ENCODE results near the gene CPXM1.
"Not testable (repeated sequence)": the region's sequence is repeated elsewhere in the genome, so short reads cannot be mapped to it uniquely, and the experiment has no call there.

CPXM1 gene

DNA sequence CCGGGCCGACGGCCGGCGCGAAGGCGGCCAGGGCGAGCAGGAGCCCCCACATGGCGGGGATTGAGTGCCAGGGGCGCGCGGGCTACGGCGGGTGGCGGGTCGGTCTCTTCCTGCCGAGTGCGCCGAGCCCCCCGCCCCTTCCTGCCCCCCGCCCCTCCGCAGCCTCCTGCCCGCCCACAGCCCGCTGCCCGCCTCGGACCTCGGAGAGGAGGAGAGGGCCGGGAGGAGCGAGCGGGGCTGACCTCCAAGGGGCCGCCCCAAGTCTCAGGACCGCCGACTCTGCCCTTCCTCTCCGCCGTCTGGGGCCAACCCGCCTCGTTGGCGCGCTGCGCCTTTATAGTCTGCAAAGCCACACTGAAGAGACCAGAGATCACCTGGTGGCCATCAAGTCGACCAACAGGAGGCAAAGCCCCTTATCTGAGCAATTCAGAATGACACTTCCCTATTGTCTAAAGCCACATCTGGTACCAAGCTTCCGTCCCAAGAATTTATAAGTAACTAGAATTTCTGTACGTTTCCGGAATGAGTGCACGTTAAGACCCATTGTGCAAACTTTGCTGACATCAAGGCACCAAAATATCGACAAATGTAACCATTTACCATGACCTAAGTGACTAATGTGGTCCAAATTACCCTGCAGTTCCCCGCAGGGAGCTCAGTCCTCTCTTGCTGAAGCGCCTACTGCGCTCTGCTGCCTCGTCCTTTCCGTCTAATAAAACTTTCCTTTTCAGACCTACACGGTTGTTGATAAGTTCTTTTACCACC lies at the start of gene CPXM1:
CPXM1 (minus strand) TSS at position 107 of the 765 bp plus-strand sequence; CDS start at position 52, 55 bp downstream.
- no peak for DNase-seq (ENCODE audit: low read depth in 2 of 2)

- no peak for DNase-seq (ENCODE audit: low read depth in 2 of 2)
These were observed 49.1 kb upstream of the CPXM1 start for GRCh38 chr20:2849529-2849928.

DNA sequence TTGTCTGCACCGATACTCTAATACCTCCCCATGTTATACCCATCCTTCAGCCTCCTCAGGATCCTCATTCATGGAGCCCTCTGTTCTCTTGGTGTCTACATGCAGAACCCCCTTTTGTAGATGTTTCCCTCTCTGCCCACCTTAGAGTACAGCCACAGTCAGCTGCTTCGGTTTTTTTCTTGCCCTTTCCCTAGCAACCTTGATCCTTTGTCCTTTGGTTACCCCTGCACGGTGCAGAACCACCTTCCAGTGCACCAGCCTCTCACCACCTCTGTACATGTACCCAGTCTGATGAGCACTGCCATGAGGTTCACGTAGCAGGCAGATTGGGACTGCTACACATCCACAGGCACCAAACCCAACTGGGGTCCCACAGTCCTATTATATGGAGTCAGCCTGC lies 47.4 kb upstream of the CPXM1 start:
- DNase-seq (ENCODE audit: low read depth in 2 of 2) = no peak

GRCh38 chr20:2846698-2847097 lies 46.3 kb upstream of the CPXM1 start:
- no peak for DNase-seq (ENCODE audit: low read depth in 2 of 2)

DNA sequence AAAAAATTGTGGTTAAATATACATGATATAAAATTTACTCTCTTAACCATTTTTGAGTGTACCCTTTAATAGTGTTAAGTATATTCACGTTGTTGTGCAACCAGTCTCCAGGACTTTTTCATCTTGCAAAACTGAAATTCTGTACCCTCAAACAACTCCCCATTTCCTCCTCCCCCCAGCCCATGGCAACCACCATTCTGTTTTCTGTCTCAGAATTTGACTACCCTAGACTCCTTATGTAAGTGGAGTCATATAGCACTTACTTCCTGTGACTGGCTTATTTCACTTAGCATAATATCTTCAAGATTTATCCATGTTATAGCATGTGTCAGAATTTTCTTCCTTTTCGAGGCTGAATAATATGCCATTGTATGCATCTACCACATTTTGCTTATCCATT lies 45.2 kb upstream of the CPXM1 start:
- no peak for DNase-seq (ENCODE audit: low read depth in 2 of 2)

DNA sequence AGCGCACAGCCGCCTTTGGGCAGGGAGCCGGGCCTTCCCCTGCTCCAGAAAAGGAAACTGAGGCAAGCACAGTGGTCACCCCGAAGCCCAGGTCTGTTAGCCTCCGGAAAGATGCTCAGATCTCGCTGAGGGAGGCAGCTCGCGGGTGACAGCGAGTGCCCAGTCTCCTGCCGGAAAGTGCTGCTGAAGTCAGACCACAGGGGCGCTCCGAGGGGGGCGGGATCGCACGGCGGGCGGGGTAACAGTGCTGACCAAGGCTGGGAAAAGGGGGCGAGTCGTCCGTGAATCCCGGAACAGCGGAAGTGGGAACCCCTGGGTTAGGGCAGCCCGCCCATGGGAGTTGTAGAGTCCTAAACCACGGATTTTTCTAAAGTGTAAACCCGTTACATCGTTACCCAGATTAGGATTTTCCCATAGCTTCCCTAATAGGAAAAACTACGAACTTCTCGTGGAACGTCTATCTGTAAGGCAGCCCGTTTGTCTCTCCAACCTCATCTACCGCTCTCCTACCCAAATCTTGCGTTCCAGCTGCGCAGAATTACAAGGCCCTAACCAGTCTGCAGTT lies 40.6 kb upstream of the CPXM1 start:
- peak in 1 of 2 donors; percentile 9 for DNase-seq (ENCODE audit: low read depth in 2 of 2)

DNA sequence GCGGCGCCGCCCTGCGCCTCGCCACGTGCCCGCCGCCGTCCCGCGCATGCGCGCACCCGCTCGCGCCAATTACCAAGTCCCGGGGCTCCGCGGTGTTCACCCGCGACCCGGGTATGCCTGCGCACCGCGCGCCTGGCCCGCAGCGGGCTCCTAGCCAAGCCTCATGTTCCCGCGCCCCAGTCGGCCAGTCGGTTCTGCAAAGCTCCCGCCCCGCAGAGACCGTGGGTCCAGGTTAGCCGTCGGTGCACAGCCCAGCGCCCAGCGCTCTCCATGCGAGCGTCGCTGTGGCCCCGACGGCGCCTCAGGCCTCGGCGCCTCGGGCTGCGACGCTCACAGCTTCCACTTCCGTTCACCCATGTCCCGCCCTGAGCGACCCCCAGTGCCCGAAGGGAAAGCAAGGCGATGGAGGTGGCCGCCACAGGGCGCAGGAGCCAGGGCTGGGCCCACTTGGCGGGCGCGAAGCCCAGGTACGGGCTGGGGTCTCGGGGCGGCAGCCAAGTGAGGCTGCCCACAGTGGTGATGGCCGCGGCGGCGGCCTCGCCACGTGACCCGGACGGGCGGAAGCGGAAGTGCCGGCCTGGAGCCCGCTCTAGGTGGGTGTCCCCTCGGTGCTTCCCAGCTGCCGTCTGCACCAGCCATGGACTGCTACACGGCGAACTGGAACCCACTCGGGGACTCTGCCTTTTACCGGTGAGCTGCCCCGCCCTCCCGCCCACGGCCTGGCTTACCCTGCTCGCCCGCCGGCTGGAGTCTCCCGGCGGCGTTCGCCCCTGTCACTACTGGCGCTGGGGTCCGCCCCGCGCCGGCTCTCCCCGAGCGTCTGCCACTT lies 39.9 kb upstream of the CPXM1 start, which contains the start of the genes PCED1A and VPS16:
PCED1A (minus strand) TSS at position 518 of the 829 bp plus-strand sequence. CDS start 743 bp downstream, outside the sequence.
VPS16 (plus strand) TSS at position 608 of the 829 bp plus-strand sequence; CDS start at position 638, 30 bp downstream.
- peak; percentile 56 to 74 for DNase-seq (ENCODE audit: low read depth in 2 of 2)

DNA sequence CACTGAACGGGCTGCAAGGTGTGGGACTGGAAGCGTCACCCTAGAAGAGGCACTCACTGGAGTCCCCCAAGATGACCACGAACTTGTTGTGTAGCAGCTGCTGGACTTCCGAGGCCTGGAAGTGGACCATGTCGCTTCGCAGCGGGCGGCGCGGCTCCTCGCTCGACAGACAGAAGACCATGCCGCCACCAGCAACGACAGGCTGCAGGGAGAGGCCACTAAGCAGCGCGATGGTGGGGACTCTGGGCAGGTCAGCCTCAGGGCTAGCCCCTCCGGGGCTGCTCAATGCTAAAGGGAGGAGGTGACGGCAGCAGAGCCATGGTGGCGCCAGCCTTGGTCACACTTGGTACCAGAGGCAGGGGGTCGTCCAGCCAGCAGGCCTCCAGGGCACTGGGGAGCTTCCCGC lies 39.3 kb upstream of the CPXM1 start:
- DNase-seq (ENCODE audit: low read depth in 2 of 2) = no peak

DNA sequence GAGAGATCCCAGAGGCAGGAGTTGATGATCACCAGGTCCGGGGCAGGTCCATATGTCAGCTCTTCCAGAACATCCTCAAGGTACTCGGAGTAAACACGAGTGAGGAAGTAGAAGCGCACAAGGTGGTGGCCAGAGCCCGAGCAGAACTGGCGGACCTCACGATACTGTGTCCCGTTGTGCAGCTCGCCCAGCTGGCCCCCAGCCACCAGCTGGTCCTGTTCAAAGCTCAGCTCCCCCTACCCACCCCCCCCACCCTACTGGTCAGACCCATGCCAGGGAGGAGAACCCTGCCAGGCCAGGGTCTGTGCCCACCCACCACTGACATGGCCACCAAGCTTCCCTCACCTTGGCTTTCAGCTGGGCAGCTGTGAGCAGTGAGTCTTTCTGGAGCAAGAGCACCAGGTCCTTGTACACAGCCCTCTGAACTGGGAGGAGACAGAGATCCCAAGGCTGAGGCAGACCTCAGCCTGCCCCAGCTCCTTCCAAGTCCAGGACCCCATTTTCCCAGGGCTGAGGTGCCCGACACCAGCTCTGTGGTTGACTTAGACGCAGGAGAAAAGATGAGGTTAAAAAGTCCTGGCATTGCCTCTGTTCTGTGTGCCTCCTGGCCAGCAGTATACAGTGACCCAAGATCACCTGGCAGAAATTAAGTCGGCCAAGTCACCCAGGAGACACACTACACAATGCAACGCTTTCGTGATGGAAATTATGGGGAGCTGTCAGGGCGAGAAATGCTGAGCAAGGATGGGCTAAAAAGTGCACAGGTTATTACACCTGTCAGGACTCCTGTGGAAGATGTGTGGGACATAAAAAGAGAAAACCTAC lies 38.6 kb upstream of the CPXM1 start:
- no peak for DNase-seq (ENCODE audit: low read depth in 2 of 2)

- no peak for DNase-seq (ENCODE audit: low read depth in 2 of 2)
These were observed 37.9 kb upstream of the CPXM1 start for GRCh38 chr20:2838170-2838797.

DNA sequence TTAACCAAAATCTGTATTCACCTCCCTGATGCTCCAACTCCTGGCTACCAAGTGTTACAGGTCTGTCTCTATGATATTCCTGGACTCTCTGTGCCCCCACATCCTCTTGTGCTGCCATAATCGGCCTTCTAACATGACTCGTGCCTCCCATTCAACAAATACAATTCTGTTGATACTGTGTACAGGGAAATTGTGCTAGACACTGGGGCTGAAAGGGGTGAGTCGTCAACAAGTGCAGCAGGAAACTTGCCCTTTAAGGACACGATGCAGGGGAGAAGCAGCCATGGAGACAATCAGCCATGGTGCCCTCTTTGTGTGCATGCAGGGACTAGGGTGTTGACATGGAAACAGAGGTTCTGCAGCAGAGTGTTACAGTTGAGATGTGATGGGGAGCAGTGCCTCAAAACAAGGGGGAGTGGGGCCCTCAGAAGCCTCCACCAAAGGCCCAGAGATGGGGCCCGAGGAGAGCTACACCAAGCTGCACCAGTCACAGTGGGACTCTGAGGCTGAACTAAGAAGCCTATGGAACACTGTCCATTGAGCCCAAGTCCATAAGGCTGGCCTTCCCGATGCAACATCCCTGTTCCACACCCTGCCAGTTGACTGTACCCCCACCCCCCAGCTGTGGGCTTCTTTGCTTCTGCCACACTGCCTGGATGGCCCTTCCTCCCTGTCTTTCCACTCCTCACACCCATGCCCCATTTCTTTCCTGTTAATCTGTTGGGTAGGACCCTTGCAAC lies 37.0 kb upstream of the CPXM1 start:
- no peak for DNase-seq (ENCODE audit: low read depth in 2 of 2)

DNA sequence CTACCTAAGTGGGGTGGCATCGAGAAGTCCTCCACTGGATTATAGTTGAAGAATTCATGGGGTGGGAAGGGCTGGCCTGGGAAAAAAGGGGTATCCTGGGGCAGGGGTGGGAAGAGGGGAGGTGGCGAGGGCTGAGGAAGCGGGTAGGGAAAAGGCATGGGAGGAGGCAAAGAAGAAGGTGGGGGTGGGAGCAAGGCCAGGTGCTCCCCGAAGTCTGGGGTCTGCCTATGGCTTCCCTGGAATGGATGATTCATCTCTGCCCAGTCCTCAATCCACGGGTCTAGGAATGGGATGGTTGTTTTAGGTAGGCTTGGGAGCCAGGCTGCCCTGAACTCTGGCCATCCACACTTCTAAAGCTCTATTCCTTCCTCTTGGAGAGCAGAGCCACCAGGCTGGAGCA lies 35.6 kb upstream of the CPXM1 start:
- no peak for DNase-seq (ENCODE audit: low read depth in 2 of 2)

- DNase-seq (ENCODE audit: low read depth in 2 of 2) = no peak
These were observed 34.9 kb upstream of the CPXM1 start for GRCh38 chr20:2835331-2835796.

DNA sequence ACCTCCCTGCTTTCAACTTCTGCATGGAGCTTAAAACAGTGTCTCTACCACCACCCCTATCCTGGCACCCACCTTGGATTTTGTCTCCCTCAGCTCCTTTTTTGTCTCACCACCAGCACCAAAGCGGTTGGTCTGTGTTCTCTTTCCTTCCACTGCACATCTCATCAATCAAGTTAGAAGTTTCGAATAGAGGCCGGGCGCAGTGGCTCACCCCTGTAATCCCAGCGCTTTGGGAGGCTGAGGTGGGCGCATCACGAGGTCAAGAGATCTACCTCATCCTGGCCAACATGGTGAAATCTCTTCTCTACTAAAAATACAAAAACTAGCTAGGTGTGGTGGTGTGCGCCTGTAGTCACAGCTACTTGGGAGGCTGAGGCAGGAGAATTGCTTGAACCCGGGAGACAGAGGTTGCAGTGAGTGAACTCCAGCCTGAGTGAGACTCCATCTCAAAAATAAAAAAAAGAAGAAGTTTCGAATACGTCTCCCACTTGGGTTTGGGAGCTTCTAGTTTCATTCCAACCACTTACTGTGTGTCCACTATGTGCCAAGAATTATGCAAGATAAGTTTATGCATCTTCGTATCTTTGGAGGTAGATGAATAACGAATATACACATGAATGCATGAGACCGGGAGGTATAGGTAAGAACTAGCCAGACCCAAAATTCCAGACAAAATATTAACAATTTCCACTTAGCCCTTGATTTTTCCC lies 34.1 kb upstream of the CPXM1 start:
- no peak for DNase-seq (ENCODE audit: low read depth in 2 of 2)

DNA sequence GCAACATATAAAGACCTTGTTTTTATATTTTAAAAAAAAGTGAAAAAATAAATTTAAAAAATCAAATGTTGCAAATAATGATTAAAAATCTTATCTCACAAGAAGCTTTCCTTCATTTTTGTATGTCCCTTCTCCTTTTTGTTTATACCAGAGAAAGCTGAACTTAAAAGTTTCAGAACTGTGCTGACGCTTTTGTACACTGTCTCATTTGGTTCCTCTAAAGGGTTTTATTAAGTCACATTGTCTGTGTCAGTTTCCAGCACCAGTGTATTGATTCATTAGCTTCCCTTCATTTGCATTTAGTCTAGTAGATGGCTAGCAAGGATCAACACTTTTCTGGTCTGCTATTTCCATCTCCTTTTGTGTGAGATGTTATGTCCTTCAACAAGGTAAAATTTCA lies 33.3 kb upstream of the CPXM1 start:
- DNase-seq (ENCODE audit: low read depth in 2 of 2) = no peak

GRCh38 chr20:2831206-2831605 lies 30.8 kb upstream of the CPXM1 start:
- DNase-seq (ENCODE audit: low read depth in 2 of 2) = not testable (repeated sequence)

GRCh38 chr20:2829376-2829775 lies 28.9 kb upstream of the CPXM1 start:
- no peak for DNase-seq (ENCODE audit: low read depth in 2 of 2)

- no peak for DNase-seq (ENCODE audit: low read depth in 2 of 2)
These were observed 26.2 kb upstream of the CPXM1 start for GRCh38 chr20:2826655-2827054.

GRCh38 chr20:2825761-2826160 lies 25.3 kb upstream of the CPXM1 start:
- DNase-seq (ENCODE audit: low read depth in 2 of 2) = no peak

- DNase-seq (ENCODE audit: low read depth in 2 of 2) = no peak
These were observed 21.6 kb upstream of the CPXM1 start for GRCh38 chr20:2822073-2822472.
